Transverse colon (tissue), 4 donors: ENCODE results near the gene NOP16. TPM values are rescaled to one million over a fixed set of nuclear protein-coding genes. Genes with fewer than 3 reads are reported as not detected.

Experiments
- DNase-seq: peaks from one replicate; pipeline ENCODE4 v3.0.0-alpha.2; 2019
- H3K27ac ChIP-seq, 4 donors: fragments of 200-600 bp; sonication (generic); 2 replicates each; pipeline ENCODE4 v1.5.1; 2016 to 2018; ENCODE audit warnings: inconsistent platforms in 4 of 4
- H3K27me3 ChIP-seq: fragments of 200-600 bp; sonication (generic); 2 replicates; pipeline ENCODE4 v1.5.1; 2017; ENCODE audit warnings: inconsistent platforms
- H3K36me3 ChIP-seq, 4 donors: fragments of 200-600 bp; sonication (generic); 2 replicates each; pipeline ENCODE4 v1.5.1; 2017 to 2019; ENCODE audit warnings: inconsistent platforms in 4 of 4
- H3K4me1 ChIP-seq, 4 donors: fragments of 200-600 bp; sonication (generic); 2 replicates each; pipeline ENCODE4 v1.5.1; 2017 to 2020; ENCODE audit warnings: inconsistent platforms in 4 of 4
- H3K4me3 ChIP-seq, 4 donors: fragments of 200-600 bp; sonication (generic); 1 replicate in 1 of 4; 2 replicates in 3 of 4; pipeline versions ENCODE4 v1.5.1 to v1.6.1; 2017 to 2019; ENCODE audit warnings: inconsistent platforms in 4 of 4
- H3K9me3 ChIP-seq, 2 donors: fragments of 200-600 bp; sonication (generic); 2 replicates each; pipeline ENCODE4 v1.5.1; 2017 to 2019; ENCODE audit warnings: inconsistent platforms in 2 of 2
- EP300 ChIP-seq: sonication (generic); formaldehyde crosslinking; IDR thresholded peaks from one replicate; pipeline ENCODE4 v1.6.1; 2017; ENCODE audit warnings: antibody characterized with exemption, low read depth
- POLR2A ChIP-seq: fragments of 450-650 bp; IDR thresholded peaks from one replicate; pipeline ENCODE4 v1.6.1; 2016; ENCODE audit warnings: antibody characterized with exemption, mild to moderate bottlenecking, moderate library complexity
- POLR2AphosphoS5 ChIP-seq, 3 donors: sonication (generic); formaldehyde crosslinking; IDR thresholded peaks; one replicate each; pipeline ENCODE4 v1.6.1; 2016; ENCODE audit warnings: antibody characterized with exemption in 3 of 3
- WGBS, 2 donors: methylation state at CpG; one replicate each; pipeline ENCODE4 v1.1.5; 2018; ENCODE audit warnings: low coverage in 1 of 2; 5-methylcytosine and 5-hydroxymethylcytosine counted together
- in situ Hi-C, 4 donors: fragments of 200-750 bp; cut with MboI; loops; one replicate each; pipeline versions ENCODE4 v1.15.0 to v1.15.1; 2017; ENCODE audit warnings: low sequenced_read_pairs in 3 of 4, low pct_ligation_motif_present in 1 of 4, low pct_unique_long_range_greater_than_20kb in 1 of 4
- intact Hi-C: fragments of 100-400 bp; cut with DNase I; formaldehyde crosslinking; loops from one replicate; pipeline ENCODE4 v1.15.1; 2023; ENCODE audit warnings: low total_unique reads
- total RNA-seq, 4 donors: library from RNA; depleted of rRNA; stranded (reverse); fragments of >200 nt; gene quantifications; one replicate each; pipeline ENCODE4 v1.1.0, GENCODE V29; 2016
- TF ChIP-seq, protein P1 (sequence below), 5 experiments: fragments of 200-600 bp in 3 of 5; fragments of 450-650 bp in 2 of 5; sonication (generic) in 3 of 5; IDR thresholded peaks; 1 replicate in 2 of 5; 2 replicates in 3 of 5; pipeline ENCODE4 v1.5.1; 2016 to 2017; ENCODE audit warnings: antibody characterized with exemption in 5 of 5, inconsistent platforms in 3 of 5, mild to moderate bottlenecking in 2 of 5, moderate library complexity in 1 of 5

Gene NOP16
- total RNA-seq, 4 donors from 2014 or later, result 1.8 to 12.7 (median 8.5) TPM

DNA sequence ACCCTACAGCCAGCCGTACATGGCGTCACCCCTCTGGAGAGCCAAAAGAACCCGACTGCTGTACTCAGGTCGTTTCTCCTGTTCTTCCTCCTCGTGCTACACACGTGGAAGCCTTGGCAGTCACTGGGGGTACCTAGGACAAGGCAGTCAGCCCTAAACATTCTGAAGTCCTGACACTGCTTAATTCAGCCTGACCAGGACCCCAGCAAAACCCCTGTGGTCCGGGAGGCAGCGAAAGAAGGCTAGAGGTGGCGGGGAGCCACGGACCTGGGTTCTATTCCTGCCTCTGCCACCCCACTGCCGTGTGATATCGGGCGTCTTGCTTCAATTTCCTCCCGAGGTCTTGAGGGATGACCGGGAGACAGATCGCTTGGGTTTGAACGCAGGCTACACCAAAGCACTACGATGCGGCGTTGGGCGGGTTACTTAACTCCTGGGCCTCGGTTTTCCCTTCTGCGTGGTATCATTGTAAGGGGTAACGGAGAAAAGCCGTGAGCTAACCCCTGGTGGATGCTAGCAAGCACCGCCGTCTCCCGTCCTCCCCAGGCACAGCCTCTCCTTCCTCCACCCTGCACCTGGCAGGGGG is 23.5 kb downstream of the NOP16 start:
- in situ Hi-C loops, result no loop called here
- H3K4me1 ChIP-seq, result peaks cover 0 to 26% (median 21%) of the 10 kb centered on the region in 4 donors
- no peak for TF ChIP-seq POLR2AphosphoS5 (IDR thresholded peaks at IDR 0.05)
- TF ChIP-seq, protein P1, sequence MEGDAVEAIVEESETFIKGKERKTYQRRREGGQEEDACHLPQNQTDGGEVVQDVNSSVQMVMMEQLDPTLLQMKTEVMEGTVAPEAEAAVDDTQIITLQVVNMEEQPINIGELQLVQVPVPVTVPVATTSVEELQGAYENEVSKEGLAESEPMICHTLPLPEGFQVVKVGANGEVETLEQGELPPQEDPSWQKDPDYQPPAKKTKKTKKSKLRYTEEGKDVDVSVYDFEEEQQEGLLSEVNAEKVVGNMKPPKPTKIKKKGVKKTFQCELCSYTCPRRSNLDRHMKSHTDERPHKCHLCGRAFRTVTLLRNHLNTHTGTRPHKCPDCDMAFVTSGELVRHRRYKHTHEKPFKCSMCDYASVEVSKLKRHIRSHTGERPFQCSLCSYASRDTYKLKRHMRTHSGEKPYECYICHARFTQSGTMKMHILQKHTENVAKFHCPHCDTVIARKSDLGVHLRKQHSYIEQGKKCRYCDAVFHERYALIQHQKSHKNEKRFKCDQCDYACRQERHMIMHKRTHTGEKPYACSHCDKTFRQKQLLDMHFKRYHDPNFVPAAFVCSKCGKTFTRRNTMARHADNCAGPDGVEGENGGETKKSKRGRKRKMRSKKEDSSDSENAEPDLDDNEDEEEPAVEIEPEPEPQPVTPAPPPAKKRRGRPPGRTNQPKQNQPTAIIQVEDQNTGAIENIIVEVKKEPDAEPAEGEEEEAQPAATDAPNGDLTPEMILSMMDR (IDR thresholded peaks at IDR 0.05), result peak in 1 of 5 experiments; percentile 8
- 34% methylated on average over 23 of the region's 28 CpGs; no CpG with 5 or more reads in 1 of the 2 donors for WGBS, 2 donors
- H3K27me3 ChIP-seq, result peaks cover 16% of the 10 kb centered on the region
- H3K27ac ChIP-seq, result peak overlapping the region; percentile 56 to 85 (median 78)
- H3K9me3 ChIP-seq, result no peaks in the 10 kb centered on the region
- peak overlapping the region; percentile 56 to 81 (median 65) for H3K4me3 ChIP-seq
- H3K36me3 ChIP-seq, result no peaks in the 10 kb centered on the region
- no peak for DNase-seq
- intact Hi-C loops, result no loop called here

DNA sequence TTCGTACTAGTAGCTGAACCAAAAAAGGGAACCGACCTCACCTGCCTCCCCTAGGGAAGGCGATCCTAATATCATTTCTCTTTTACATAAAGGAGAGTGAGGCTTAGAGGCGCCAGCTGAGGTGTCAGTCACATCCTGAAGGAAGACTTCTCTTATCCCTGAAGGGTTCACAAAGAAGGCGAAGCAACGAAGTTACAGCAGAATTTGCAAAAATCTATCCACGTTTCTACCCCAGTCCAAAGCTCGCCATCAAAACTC is 26.2 kb downstream of the NOP16 start:
- intact Hi-C loops (no loop called here), in situ Hi-C loops (no loop called here)
- peaks cover 0 to 3% (median 0%) of the 10 kb centered on the region in 4 donors for H3K36me3 ChIP-seq
- H3K4me1 ChIP-seq, result peaks cover 0 to 34% (median 21%) of the 10 kb centered on the region in 4 donors
- H3K9me3 ChIP-seq, result no peaks in the 10 kb centered on the region
- TF ChIP-seq POLR2AphosphoS5 (IDR thresholded peaks at IDR 0.05), result no peak
- TF ChIP-seq POLR2A, result no peak
- no peak for TF ChIP-seq EP300
- TF ChIP-seq, protein P1 (IDR thresholded peaks at IDR 0.05), result no peak
- peak overlapping the region; percentile 6 to 96 (median 82) for H3K4me3 ChIP-seq
- 60 to 62% methylated on average over 1 to 8 of the region's 8 CpGs for WGBS, 2 donors
- H3K27ac ChIP-seq, result peak overlapping the region; percentile 82 to 88 (median 86)
- no peak for DNase-seq
- H3K27me3 ChIP-seq, result peaks cover 16% of the 10 kb centered on the region

DNA sequence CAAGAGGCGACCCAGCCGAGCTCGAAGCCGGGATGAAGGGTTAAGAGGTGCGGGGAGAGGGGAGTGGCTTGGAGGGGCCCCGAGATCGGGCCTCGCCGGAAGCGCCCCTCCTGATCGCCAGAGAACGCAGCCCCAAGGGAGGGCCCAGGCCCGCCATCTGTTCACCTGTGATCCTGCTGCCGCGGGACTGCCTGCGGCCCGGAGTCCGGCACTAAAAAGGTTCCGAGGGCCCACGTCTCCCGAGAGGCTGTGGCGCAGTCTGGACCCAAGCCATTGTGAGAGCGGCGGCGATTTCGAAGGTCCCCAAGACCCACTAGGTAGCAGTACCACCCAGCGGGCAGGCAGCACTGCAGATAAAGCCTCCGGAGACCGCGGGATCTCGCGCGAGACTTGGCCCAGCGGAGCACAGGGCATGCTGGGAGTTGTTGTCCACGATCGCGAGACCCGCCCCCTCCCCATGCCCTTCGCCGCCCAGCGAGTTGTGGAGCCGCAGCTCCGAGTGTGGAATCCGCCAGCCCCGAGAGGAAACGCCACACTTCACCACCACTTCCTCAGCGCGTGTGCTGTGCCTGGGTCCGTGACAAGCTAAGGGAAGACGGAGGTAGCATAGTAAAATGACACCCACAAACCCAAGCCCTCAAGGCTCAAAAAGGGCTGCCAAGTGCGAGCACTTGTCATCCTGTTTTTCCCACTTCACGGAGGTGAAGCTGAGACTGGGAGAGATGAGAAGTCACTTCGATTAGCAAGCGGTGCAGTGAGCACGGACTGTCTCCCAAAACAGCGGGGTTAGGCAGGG is 26.8 kb downstream of the NOP16 start, which contains the start of gene KIAA1191:
Gene KIAA1191, minus strand, starts transcription at position 328 of the 796 bp plus-strand sequence. CDS start 2,256 bp downstream, outside the sequence.
- Histone ChIP-seq H3K4me1 (peaks cover 0 to 34% (median 21%) of the 10 kb centered on the region in 4 donors), H3K9me3 (no peaks in the 10 kb centered on the region), H3K27ac (peak within 1 kb of the TSS; percentile 82 to 88 (median 86)), H3K27me3 (peaks cover 16% of the 10 kb centered on the region), H3K36me3 (peaks cover 0 to 9% (median 3%) of the 10 kb centered on the region in 4 donors), H3K4me3 (peak within 1 kb of the TSS; percentile 75 to 96 (median 84))
- TF ChIP-seq EP300 (no peak), POLR2AphosphoS5 (IDR thresholded peaks at IDR 0.05) (peak; percentile 96 to 97 (median 97)), POLR2A (peak; percentile 89)
- TF ChIP-seq, protein P1 (IDR thresholded peaks at IDR 0.05), result peak in 2 of 5 experiments; percentile 6 to 25
- intact Hi-C loops, result no loop called here
- DNase-seq, result peak; percentile 96
- in situ Hi-C loops, result no loop called here
- WGBS, 2 donors, result 2% methylated on average over 51 of the region's 56 CpGs; no CpG with 5 or more reads in 1 of the 2 donors

DNA sequence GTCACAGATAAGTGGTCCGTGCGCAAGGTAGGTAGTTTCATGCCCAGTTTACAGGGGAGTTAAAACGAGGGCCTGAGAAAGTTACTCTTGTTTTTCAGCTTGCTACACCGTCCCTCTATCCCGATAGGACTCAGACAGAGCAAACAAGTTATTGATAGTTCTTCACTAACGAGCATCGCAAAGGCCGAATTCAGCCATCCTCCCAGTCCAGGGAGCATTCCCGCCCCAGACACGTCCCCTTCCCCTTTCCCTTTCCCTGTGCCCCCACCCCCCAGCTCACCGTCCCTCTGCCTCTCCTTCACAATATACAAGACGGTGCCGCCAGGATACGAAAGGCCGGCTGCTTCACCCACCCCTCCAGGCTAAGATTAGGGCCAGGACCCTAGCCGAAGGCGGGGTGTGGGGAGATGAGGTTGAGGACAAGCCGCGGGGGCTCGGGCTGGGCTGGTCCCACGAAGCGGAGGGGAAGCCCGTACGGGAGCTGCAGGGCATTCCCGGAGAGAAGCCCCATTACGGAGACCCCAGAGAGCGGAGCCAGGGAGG is 27.4 kb downstream of the NOP16 start:
- intact Hi-C loops, result no loop called here
- Histone ChIP-seq H3K27ac (peak overlapping the region; percentile 82 to 88 (median 86)), H3K4me1 (peaks cover 0 to 33% (median 20%) of the 10 kb centered on the region in 4 donors), H3K4me3 (peak overlapping the region; percentile 75 to 96 (median 84)), H3K36me3 (peaks cover 0 to 11% (median 3%) of the 10 kb centered on the region in 4 donors), H3K27me3 (peaks cover 16% of the 10 kb centered on the region), H3K9me3 (no peaks in the 10 kb centered on the region)
- peak; percentile 26 for DNase-seq
- TF ChIP-seq POLR2AphosphoS5 (IDR thresholded peaks at IDR 0.05) (no peak), EP300 (no peak)
- TF ChIP-seq, protein P1 (IDR thresholded peaks at IDR 0.05), result no peak
- in situ Hi-C loops, result no loop called here
- 1 to 2% methylated on average over 9 to 26 of the region's 27 CpGs for WGBS, 2 donors
